Esophagus mucosa (tissue), 1 donor: Measurements from ENCODE around the gene COA1. TPM values are rescaled to one million over a fixed set of nuclear protein-coding genes. Genes with fewer than 3 reads are reported as not detected.
"Not testable (repeated sequence)": the region's sequence is repeated elsewhere in the genome, so short reads cannot be mapped to it uniquely, and the experiment has no call there.

ENCODE experiments used
- ATAC-seq: fragments of 200-7000 bp; cut with Tn5 transposase; one replicate; pipeline ENCODE4 v1.9.1; 2020
- total RNA-seq: library from RNA; stranded (reverse); gene quantifications from one replicate; pipeline ENCODE4 v1.2.4, GENCODE V29; 2023
- donor health status: DM: yes; HTN: yes; CAD: no.

COA1 gene
- total RNA-seq, 1 donor from 2014 or later: 40.8 TPM

- ATAC-seq: no peak
These were observed 78.8 kb downstream of the COA1 start for GRCh38 chr7:43650457-43651052.

- ATAC-seq: peak; percentile 29
These were observed 79.5 kb downstream of the COA1 start for GRCh38 chr7:43649755-43650274.

GRCh38 chr7:43648473-43649406, 80.6 kb downstream of the COA1 start:
- peak; percentile 50 for ATAC-seq

- ATAC-seq: peak; percentile 88
These were observed 81.5 kb downstream of the COA1 start for GRCh38 chr7:43647673-43648472.

- ATAC-seq: no peak
These were observed 82.0 kb downstream of the COA1 start for GRCh38 chr7:43647339-43647672.

- ATAC-seq: no peak
These were observed 82.6 kb downstream of the COA1 start for GRCh38 chr7:43646603-43647338.

GRCh38 chr7:43645699-43646226, 83.6 kb downstream of the COA1 start:
- no peak for ATAC-seq

- ATAC-seq: no peak
These were observed 85.5 kb downstream of the COA1 start for GRCh38 chr7:43643846-43644245.

- no peak for ATAC-seq
These were observed 86.3 kb downstream of the COA1 start for GRCh38 chr7:43642897-43643630.

GRCh38 chr7:43640679-43641078, 88.6 kb downstream of the COA1 start:
- ATAC-seq: no peak

GRCh38 chr7:43639858-43640491, 89.3 kb downstream of the COA1 start:
- ATAC-seq: peak; percentile 65

- ATAC-seq: peak; percentile 91
These were observed 92.1 kb downstream of the COA1 start for GRCh38 chr7:43637114-43637806.

GRCh38 chr7:43636093-43636492, 93.2 kb downstream of the COA1 start:
- peak; percentile 84 for ATAC-seq

GRCh38 chr7:43634384-43634783, 94.9 kb downstream of the COA1 start:
- no peak for ATAC-seq

- no peak for ATAC-seq
These were observed 96.6 kb downstream of the COA1 start for GRCh38 chr7:43632746-43633145.

- no peak for ATAC-seq
These were observed 97.8 kb downstream of the COA1 start for GRCh38 chr7:43631559-43631958.

- no peak for ATAC-seq
These were observed 98.8 kb downstream of the COA1 start for GRCh38 chr7:43630482-43630881.

GRCh38 chr7:43629857-43630256, 99.5 kb downstream of the COA1 start:
- peak; percentile 64 for ATAC-seq

GRCh38 chr7:43628431-43628830, 100.9 kb downstream of the COA1 start:
- ATAC-seq: no peak

GRCh38 chr7:43627798-43628197, 101.5 kb downstream of the COA1 start:
- ATAC-seq: not testable (repeated sequence)
